ENCODE measurements around the gene NUPR1. TPM values are rescaled to one million over a fixed set of nuclear protein-coding genes. Genes with fewer than 3 reads are reported as not detected.

The NUPR1 gene
- total and polyA plus RNA-seq, 2 of the 13 experiments (the other 11 are each of a cell fraction or from before 2014, with no cell fraction given): 18.0 to 25.6 TPM

DNA sequence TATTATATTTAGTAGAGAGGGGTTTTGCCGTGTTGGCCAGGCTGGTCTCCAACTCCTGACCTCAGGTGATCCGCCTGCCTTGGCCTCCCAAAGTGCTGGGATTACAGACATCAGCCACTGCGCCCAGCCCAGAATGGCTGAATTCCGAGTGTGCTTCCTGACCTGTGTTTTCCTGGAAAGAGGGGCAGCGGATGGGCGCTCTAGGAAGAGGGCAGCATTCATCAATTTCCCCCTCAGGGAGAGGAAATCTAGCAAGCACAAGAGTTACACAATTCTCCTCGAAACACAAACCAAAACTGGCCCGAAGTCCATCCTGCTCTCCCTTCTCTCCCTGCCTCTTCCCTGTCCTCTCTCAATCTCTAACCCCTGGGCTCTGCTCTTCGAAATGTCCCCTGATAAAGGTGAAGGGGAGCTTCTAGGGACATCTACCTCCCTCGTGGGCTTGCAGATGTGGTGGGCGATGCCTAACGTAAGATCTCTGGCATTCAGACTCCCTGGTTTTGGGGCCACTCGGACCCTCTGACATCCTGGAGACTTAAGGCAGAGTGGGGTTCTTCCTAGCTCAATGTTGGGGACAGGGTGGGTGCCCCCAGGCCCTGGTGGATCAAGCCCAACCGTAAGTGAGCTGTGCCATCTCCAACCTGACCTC, 33.2 kb downstream of the NUPR1 start (continued):
- TF ChIP-seq NR1H2 (CRISPR knock-in tag; IDR thresholded peaks at IDR 0.05; ENCODE audit: borderline replicate concordance, low read depth) (no peak), ZNF20 (CRISPR knock-in tag; IDR thresholded peaks at IDR 0.05) (no peak), FOXJ3 (CRISPR knock-in tag; IDR thresholded peaks at IDR 0.05; ENCODE audit: borderline replicate concordance) (peak; percentile 67; the same call in 1 of the 2 replicates), CEBPB (IDR thresholded peaks at IDR 0.05; ENCODE audit: borderline replicate concordance, low read depth, low read length) (peak; percentile 93), ZFP62 (CRISPR knock-in tag; IDR thresholded peaks at IDR 0.05) (0 out of 2 replicates have a peak, but pooled peaks have one; percentile 18), BORCS8-MEF2B (CRISPR knock-in tag; IDR thresholded peaks at IDR 0.05) (no peak), ZNF709 (CRISPR knock-in tag; IDR thresholded peaks at IDR 0.05) (no peak), MATR3 (CRISPR knock-in tag; IDR thresholded peaks at IDR 0.05) (no peak), TAF1 (CRISPR knock-in tag; IDR thresholded peaks at IDR 0.05) (no peak), REL (CRISPR knock-in tag; conservative IDR thresholded peaks at IDR 0.05) (no peak), ZSCAN29 (CRISPR knock-in tag; conservative IDR thresholded peaks at IDR 0.05) (peak; percentile 78; the same call in 1 of the 2 replicates), ZNF143 (CRISPR knock-in tag; IDR thresholded peaks at IDR 0.05) (no peak; the same call in 1 of the 2 replicates), MXI1 (IDR thresholded peaks at IDR 0.05; ENCODE audit: borderline replicate concordance, low read depth, low read length) (no peak), SOX5 (CRISPR knock-in tag; IDR thresholded peaks at IDR 0.05; ENCODE audit: borderline replicate concordance) (peak; percentile 76), ZSCAN25 (CRISPR knock-in tag; IDR thresholded peaks at IDR 0.05) (peak; percentile 99), HNRNPL (IDR thresholded peaks at IDR 0.05; ENCODE audit: low read depth, low read length) (no peak), RBFOX2 (IDR thresholded peaks at IDR 0.05; ENCODE audit: low read depth, low read length) (no peak)
- TF ChIP-seq, protein P1, sequence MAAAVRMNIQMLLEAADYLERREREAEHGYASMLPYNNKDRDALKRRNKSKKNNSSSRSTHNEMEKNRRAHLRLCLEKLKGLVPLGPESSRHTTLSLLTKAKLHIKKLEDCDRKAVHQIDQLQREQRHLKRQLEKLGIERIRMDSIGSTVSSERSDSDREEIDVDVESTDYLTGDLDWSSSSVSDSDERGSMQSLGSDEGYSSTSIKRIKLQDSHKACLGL (CRISPR knock-in tag; IDR thresholded peaks at IDR 0.05): no peak
- TF ChIP-seq, protein P2, sequence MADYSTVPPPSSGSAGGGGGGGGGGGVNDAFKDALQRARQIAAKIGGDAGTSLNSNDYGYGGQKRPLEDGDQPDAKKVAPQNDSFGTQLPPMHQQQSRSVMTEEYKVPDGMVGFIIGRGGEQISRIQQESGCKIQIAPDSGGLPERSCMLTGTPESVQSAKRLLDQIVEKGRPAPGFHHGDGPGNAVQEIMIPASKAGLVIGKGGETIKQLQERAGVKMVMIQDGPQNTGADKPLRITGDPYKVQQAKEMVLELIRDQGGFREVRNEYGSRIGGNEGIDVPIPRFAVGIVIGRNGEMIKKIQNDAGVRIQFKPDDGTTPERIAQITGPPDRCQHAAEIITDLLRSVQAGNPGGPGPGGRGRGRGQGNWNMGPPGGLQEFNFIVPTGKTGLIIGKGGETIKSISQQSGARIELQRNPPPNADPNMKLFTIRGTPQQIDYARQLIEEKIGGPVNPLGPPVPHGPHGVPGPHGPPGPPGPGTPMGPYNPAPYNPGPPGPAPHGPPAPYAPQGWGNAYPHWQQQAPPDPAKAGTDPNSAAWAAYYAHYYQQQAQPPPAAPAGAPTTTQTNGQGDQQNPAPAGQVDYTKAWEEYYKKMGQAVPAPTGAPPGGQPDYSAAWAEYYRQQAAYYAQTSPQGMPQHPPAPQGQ (CRISPR knock-in tag; IDR thresholded peaks at IDR 0.05; ENCODE audit: borderline replicate concordance): no peak
- TF ChIP-seq, protein P3, sequence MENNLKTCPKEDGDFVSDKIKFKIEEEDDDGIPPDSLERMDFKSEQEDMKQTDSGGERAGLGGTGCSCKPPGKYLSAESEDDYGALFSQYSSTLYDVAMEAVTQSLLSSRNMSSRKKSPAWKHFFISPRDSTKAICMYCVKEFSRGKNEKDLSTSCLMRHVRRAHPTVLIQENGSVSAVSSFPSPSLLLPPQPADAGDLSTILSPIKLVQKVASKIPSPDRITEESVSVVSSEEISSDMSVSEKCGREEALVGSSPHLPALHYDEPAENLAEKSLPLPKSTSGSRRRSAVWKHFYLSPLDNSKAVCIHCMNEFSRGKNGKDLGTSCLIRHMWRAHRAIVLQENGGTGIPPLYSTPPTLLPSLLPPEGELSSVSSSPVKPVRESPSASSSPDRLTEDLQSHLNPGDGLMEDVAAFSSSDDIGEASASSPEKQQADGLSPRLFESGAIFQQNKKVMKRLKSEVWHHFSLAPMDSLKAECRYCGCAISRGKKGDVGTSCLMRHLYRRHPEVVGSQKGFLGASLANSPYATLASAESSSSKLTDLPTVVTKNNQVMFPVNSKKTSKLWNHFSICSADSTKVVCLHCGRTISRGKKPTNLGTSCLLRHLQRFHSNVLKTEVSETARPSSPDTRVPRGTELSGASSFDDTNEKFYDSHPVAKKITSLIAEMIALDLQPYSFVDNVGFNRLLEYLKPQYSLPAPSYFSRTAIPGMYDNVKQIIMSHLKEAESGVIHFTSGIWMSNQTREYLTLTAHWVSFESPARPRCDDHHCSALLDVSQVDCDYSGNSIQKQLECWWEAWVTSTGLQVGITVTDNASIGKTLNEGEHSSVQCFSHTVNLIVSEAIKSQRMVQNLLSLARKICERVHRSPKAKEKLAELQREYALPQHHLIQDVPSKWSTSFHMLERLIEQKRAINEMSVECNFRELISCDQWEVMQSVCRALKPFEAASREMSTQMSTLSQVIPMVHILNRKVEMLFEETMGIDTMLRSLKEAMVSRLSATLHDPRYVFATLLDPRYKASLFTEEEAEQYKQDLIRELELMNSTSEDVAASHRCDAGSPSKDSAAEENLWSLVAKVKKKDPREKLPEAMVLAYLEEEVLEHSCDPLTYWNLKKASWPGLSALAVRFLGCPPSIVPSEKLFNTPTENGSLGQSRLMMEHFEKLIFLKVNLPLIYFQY (CRISPR knock-in tag; IDR thresholded peaks at IDR 0.05; ENCODE audit: borderline replicate concordance): 0 out of 2 replicates have a peak, but pooled peaks have one; percentile 40
- TF ChIP-seq, protein P4, sequence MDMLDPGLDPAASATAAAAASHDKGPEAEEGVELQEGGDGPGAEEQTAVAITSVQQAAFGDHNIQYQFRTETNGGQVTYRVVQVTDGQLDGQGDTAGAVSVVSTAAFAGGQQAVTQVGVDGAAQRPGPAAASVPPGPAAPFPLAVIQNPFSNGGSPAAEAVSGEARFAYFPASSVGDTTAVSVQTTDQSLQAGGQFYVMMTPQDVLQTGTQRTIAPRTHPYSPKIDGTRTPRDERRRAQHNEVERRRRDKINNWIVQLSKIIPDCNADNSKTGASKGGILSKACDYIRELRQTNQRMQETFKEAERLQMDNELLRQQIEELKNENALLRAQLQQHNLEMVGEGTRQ (IDR thresholded peaks at IDR 0.05; ENCODE audit: low read depth, low read length): no peak
- TF ChIP-seq, protein P4 (CRISPR knock-in tag; IDR thresholded peaks at IDR 0.05; ENCODE audit: borderline replicate concordance): no peak
